Measurements from ENCODE around the gene ZNF804A.
"Not testable (repeated sequence)": the region's sequence is repeated elsewhere in the genome, so short reads cannot be mapped to it uniquely, and the experiment has no call there.

ZNF804A gene

DNA sequence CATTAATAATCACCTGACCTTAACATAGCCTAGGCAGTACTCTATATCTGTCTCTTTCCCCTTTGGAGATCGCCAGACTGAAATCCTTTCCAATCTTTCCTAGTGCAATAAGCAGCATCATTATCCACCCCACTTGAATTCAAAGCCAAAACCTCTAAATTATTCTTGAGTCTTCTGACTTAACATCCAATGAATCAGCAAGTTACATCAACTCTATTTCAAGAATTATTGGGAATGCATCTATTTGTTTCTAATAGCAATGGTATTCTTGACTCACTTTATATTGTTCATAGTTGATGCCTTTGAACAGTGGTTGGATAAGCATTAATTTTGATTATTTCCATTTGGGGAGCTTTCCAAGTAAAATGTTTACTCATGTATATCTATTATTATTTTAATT, 144.8 kb downstream of the ZNF804A start:
- no peak for DNase-seq (ENCODE audit: extremely low spot score)
- POLR2A ChIA-PET: no interaction called here
- TF ChIP-seq, protein P1, sequence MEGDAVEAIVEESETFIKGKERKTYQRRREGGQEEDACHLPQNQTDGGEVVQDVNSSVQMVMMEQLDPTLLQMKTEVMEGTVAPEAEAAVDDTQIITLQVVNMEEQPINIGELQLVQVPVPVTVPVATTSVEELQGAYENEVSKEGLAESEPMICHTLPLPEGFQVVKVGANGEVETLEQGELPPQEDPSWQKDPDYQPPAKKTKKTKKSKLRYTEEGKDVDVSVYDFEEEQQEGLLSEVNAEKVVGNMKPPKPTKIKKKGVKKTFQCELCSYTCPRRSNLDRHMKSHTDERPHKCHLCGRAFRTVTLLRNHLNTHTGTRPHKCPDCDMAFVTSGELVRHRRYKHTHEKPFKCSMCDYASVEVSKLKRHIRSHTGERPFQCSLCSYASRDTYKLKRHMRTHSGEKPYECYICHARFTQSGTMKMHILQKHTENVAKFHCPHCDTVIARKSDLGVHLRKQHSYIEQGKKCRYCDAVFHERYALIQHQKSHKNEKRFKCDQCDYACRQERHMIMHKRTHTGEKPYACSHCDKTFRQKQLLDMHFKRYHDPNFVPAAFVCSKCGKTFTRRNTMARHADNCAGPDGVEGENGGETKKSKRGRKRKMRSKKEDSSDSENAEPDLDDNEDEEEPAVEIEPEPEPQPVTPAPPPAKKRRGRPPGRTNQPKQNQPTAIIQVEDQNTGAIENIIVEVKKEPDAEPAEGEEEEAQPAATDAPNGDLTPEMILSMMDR (IDR thresholded peaks at IDR 0.05; ENCODE audit: control extremely low read depth, extremely low read depth, low read depth, missing control alignments): no peak
- CTCF ChIA-PET: no interaction called here

DNA sequence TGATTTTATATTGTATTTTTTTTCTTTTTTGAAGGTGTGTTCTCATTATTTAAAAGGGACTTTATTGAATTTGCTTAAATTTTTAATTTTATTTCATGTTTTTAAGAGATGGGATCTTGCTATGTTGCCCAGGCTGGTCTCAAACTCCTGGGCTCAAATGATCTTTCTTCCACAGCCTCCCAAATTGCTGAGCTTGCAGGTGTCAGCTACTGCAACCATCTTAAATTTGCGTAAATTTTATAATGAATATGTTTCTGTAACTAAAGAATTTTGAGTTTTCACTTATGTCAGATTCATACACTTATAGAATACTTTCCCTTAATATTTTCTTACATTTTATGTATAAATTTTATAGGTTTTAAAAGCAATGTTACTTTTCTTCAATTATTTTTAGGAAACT, 157.8 kb downstream of the ZNF804A start:
- TF ChIP-seq, protein P1 (IDR thresholded peaks at IDR 0.05; ENCODE audit: control extremely low read depth, extremely low read depth, low read depth, missing control alignments): no peak
- DNase-seq (ENCODE audit: extremely low spot score): no peak
- CTCF ChIA-PET: no interaction called here
- POLR2A ChIA-PET: no interaction called here

DNA sequence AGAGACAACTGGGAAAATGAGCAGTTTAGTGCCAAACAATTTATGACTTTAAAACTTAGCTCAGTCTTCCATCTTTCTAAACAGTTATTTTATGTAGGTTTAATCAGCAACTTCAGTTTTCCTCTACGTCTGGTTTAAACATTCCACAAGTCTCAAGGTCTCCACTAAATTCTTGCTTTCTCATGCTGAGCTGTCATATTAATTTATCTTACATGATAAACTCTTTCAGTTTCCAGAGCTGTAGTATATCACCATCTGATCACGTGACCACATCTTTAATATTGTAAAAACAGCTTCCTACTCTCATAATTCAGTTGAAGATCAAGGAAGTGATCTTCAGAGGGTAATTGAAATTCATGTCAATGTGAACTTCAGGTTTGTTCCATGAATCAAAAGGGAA, 158.6 kb downstream of the ZNF804A start:
- TF ChIP-seq, protein P1 (IDR thresholded peaks at IDR 0.05; ENCODE audit: control extremely low read depth, extremely low read depth, low read depth, missing control alignments): no peak
- ChIA-PET POLR2A (no interaction called here), CTCF (no interaction called here)
- no peak for DNase-seq (ENCODE audit: extremely low spot score)

DNA sequence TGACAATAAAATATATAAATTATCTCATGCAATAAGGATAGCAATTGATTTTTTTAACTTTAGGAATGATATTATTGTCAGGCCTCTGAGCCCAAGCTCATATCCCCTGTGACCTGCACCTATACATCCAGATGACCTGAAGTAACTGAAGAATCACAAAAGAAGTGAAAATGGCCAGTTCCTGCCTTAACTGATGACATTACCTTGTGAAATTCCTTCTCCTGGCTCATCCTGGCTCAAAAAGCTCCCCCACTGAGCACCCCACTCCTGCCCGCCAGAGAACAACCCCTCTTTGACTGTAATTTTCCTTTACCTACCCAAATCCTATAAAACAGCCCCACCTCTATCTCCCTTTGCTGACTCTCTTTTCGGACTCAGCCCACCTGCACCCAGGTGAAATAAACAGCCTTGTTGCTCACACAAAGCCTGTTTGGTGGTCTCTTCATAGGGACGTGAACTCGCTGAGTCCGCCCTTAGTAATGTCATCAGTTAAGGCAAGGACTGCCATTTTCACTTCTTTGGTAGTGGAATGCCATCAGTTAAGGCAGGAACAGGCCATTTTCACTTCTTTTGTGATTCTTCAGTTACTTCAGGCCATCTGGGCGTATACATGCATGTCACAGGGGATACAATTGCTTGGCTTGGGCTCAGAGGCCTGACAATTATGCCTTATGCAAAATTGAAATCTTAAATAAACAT, 161.4 kb downstream of the ZNF804A start:
- CTCF ChIA-PET; POLR2A ChIA-PET; DNase-seq (ENCODE audit: extremely low spot score): not testable (repeated sequence)

DNA sequence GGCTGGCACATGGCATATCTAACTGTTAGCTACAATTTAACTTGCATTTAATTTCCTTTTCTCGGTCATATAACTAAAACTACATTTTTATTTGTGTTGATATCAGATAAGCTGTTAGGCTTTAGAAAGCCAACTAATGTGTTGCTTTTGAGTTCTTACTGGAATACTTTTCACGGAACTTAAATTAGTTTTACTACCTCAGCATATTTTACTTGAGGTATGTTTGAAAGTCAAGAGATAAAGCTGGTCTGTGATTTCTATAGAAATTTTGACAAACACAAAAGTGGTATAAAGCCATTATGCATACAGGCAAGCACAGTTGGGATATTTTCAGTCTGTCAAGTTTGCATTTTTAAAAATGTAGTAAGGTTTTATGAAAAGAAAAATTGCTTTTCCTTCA, 162.6 kb downstream of the ZNF804A start:
- ChIA-PET CTCF (interaction anchor here (1.6 kb wide), 1 partner anchor 9 kb away, joined by 3 read pairs; no protein-coding TSS in a partner anchor), POLR2A (no interaction called here)
- no peak for DNase-seq (ENCODE audit: extremely low spot score)
- TF ChIP-seq, protein P1 (IDR thresholded peaks at IDR 0.05; ENCODE audit: control extremely low read depth, extremely low read depth, low read depth, missing control alignments): no peak

DNA sequence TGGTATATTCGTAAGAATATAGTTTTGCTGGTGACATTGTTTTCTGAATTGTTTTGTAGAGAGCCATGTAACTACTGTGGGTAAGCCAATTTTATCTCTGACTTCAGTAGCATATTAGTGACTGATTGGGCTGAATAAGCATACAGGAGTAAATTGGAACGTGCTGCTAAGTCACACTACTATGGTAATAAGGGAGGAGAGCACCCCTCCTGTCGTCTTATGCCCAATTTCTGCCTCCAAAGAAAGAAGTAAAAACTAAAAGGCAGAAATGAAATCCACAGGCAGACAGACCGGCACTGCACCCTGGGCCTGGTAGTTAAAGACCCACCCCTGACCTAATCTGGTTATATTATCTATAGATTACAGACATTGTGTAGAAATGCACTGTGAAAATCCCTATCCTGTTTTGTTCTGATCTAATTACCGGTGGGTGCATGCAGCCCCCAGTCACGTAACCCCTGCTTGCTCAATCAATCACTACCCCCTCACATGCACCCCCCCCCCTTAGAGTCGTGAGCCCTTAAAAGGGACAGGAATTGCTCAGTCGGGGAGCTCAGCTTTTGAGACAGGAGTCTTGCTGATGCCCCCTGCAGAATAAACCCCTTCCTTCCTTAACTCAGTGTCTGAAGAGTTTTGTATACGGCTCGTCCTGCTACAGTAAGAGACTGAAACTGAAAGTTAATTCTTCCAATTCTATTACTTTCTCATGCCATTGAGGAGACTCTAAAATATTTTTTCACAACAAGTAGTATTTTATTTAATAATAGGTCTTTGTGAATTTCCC, 167.0 kb downstream of the ZNF804A start:
- no peak for DNase-seq (ENCODE audit: extremely low spot score)
- POLR2A ChIA-PET: no interaction called here
- CTCF ChIA-PET: no interaction called here
- TF ChIP-seq, protein P1 (IDR thresholded peaks at IDR 0.05; ENCODE audit: control extremely low read depth, extremely low read depth, low read depth, missing control alignments): no peak

DNA sequence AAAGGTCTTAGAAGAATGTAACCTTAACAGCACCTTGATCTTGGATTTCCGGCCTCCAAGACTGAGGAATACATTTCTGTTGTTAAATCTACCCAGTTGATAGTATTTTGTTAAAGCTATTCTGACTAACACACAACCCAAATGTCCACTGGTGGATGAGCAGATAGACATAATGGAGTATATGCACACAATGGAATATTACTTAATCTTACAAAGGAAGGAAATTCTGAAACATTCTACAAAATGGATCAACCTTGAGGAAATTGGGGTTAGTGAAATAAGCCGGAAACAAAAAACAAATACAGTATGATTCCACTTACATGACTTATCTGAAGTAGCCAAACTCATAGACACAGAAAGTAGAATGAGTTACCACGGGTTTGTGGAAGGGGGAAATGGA, 168.7 kb downstream of the ZNF804A start:
- ChIA-PET CTCF (no interaction called here), POLR2A (no interaction called here)
- DNase-seq (ENCODE audit: extremely low spot score): no peak
- TF ChIP-seq, protein P1 (IDR thresholded peaks at IDR 0.05; ENCODE audit: control extremely low read depth, extremely low read depth, low read depth, missing control alignments): no peak
